GM18909 (cell line): ENCODE measurements around the gene REC8.

ENCODE experiments used
- ATAC-seq: cut with Tn5 transposase; IDR thresholded peaks from one replicate; pipeline ENCODE4 v1.9.1; 2021; ENCODE audit warnings: mild to moderate bottlenecking; ENCODE audit not compliant: unreplicated experiment, poor library complexity

Gene REC8, protein sequence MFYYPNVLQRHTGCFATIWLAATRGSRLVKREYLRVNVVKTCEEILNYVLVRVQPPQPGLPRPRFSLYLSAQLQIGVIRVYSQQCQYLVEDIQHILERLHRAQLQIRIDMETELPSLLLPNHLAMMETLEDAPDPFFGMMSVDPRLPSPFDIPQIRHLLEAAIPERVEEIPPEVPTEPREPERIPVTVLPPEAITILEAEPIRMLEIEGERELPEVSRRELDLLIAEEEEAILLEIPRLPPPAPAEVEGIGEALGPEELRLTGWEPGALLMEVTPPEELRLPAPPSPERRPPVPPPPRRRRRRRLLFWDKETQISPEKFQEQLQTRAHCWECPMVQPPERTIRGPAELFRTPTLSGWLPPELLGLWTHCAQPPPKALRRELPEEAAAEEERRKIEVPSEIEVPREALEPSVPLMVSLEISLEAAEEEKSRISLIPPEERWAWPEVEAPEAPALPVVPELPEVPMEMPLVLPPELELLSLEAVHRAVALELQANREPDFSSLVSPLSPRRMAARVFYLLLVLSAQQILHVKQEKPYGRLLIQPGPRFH

GRCh38 chr14:24171422-24172260 is at the start of gene REC8:
TSS of gene REC8 (plus strand) at chr14:24172080. CDS start at chr14:24172553, 473 bp downstream.
- ATAC-seq = peak; percentile 90

GRCh38 chr14:24122416-24122815 is 49.5 kb upstream of the REC8 start:
- no peak for ATAC-seq

DNA sequence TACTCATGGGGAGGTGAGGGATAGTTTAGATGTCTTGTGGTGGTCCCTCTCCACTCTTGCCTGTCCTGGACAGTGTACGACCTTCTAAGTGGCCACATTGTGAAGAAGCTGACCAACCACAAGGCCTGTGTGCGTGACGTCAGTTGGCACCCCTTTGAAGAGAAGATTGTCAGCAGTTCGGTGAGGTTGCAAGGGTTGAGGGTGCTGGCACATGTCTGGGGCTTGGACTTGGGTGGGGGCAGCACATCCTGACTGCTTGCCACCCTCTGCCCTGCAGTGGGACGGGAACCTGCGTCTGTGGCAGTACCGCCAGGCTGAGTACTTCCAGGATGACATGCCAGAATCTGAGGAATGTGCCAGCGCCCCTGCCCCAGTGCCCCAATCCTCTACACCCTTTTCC is 49.0 kb upstream of the REC8 start:
- no peak for ATAC-seq

DNA sequence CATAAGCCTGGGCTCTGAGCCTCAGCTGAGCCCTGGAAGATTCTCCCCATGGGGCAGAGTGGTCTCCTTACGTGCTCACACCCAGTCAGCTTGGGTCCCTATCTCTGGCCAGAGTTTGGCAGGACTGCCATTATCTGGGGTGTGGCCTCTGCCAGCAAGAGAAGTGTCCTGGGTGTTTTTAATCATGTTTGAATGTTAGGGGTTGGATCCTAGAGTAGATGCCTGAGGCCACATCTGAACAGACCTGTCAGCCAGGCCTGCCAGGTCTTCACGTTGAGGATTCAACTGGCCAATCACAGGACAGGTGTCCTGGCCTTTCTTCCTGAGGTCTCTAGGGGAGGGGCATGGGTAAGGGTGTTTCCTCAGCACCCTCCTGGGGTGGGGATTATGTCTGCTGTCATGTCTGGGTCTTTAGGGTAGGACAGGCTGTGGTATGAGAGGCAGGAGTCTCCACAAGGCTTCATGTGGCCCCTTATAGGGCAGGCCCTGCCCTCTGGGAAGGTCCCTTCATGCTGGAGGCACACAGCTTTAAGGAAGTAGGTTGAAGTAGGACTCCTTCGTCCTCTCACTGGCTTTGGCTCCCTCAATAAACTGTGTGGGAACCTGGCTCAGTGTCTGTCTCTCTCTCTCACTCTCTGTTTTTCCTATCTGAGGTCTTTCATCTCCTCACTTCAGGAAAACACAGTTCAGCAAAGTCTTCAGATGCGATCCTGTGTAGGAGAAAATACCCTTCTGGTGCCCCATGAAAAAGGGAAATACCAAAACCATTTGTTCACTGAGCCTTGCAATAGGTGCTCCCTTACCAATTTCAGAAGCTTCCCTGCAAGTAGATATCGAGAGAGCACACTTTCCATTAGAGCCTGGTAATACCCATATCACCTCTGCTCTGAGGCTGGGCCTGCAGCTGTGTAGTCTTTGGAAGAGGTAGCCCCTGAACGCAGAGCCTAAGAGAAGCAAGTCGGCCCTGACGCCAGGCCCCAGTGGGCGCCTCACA is 48.2 kb upstream of the REC8 start:
- ATAC-seq = peak; percentile 53

- no peak for ATAC-seq
These were observed 44.9 kb upstream of the REC8 start for GRCh38 chr14:24126939-24127338.

GRCh38 chr14:24127673-24128072 is 44.2 kb upstream of the REC8 start:
- ATAC-seq = no peak

DNA sequence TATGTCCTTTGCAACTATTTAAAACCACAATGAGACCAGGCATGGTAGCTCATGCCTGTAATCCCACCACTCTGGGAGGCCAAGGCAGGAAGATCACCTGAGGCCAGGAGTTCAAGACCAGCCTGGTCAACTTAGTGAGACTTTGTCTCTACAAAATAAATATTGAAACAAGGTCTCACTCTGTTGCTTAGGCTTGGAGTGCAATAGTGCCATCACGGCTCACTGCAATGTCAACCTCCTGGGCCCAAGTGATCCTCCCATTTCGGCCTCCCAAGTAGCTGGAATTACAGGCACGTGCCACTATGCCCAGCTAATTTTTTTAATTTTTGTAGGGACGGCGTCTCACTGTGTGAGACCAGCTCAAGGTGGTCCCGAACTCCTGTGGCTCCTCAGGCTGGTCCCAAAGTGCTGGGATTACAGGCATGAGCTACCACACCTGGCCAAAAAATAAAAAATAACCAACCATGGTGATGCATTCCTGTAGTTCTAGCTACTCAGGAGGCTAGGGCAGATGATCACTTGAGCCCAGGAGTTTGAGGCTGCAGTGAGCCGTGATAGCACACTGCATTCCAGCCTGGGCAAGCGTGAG is 42.4 kb upstream of the REC8 start:
- ATAC-seq = no peak

DNA sequence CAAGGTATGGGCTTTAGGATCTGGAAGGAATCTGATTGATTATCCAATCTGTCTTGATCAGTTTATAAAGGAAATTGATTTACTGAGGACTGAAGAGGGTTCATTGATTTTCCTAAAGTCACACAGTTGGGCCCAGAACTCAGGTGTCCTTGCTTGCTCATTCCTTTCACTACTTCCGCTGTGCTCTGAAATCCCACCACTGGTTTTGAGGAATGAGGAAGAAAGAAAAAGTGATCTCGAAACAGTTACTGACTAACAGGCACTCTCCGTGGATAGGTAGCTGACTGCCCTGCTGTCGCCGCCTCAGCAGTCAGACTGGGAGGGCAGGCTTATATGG is 41.5 kb upstream of the REC8 start, which contains the start of gene FITM1:
FITM1 (plus strand) TSS at position 280 of the 337 bp plus-strand sequence. CDS start 905 bp downstream, outside the sequence.
- ATAC-seq = no peak

- ATAC-seq = no peak
These were observed 40.9 kb upstream of the REC8 start for GRCh38 chr14:24130717-24131548.

- ATAC-seq = no peak
These were observed 40.3 kb upstream of the REC8 start for GRCh38 chr14:24131549-24131966.

GRCh38 chr14:24132061-24132685 is 39.7 kb upstream of the REC8 start:
- no peak for ATAC-seq

- ATAC-seq = no peak
These were observed 38.9 kb upstream of the REC8 start for GRCh38 chr14:24132976-24133375.

DNA sequence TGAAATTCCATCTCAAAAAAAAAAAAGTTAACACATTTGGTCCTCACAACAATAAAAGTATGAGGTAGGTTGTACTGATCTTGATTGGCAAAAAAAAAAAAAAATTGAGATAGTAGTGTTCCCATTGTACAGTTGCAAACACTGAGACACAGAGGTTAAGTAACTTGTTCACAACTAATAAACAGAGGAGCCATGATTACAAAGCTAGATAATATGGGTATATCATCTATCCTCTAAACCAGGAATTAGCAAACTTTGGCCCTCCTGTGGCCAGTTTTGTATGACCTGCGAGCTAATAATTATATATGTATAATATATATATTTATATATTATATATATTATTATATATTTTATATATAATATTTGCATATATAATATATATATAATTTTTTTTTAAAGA is 38.1 kb upstream of the REC8 start:
- ATAC-seq = no peak

DNA sequence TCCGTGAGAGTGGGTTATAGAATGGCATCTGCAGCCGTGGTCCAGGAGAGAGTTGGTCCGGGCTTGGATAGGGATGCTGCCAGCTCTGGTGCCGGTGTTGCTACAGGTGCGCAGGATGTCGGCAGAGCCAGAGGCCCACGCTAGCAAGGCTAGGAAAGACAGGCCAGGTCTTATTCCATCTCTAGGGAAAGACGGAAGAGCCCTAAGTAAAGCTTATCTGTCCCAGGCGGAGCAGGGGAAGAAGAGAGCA is 36.4 kb upstream of the REC8 start:
- peak; percentile 14 for ATAC-seq

GRCh38 chr14:24135834-24136683 is 35.8 kb upstream of the REC8 start, which contains the start of gene PSME1:
TSS of gene PSME1 (plus strand) at chr14:24136194. CDS start at chr14:24136263, 69 bp downstream.
- ATAC-seq = peak; percentile 87

GRCh38 chr14:24136684-24137528 is 35.0 kb upstream of the REC8 start:
- no peak for ATAC-seq
